ENCODE results near the gene GPR89B. TPM values are rescaled to one million over a fixed set of nuclear protein-coding genes. Genes with fewer than 3 reads are reported as not detected.
"Not testable (repeated sequence)": the region's sequence is repeated elsewhere in the genome, so short reads cannot be mapped to it uniquely, and the experiment has no call there.

GPR89B gene
- total RNA-seq, 4 donors from 2014 or later, result 6.2 to 15.6 (median 10.4) TPM

DNA sequence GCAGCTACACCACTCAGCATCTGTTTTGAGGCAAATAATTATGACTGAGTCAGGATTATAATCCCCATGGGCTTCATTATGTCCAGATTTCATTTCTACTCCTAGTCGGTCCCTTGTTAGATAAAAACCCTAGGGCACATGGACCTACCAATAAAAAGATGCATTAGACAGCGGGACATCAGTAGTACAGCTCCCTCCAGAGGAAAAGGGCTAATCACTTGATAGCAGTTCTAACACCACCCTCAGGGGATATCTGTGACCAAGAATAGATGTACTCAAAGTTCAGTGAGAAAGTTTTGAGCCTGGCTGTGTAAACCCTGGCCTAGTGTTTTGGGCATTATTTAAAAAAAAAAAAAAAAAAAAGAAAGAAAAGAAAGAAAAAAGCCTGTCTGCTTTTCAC, 15.7 kb upstream of the GPR89B start:
- in situ Hi-C loops (cut with MboI; ENCODE audit: low sequenced_read_pairs in 4 of 4) (no loop called here), intact Hi-C loops (cut with DNase I; ENCODE audit: low total_unique reads) (no loop called here)
- TF ChIP-seq, protein P1, sequence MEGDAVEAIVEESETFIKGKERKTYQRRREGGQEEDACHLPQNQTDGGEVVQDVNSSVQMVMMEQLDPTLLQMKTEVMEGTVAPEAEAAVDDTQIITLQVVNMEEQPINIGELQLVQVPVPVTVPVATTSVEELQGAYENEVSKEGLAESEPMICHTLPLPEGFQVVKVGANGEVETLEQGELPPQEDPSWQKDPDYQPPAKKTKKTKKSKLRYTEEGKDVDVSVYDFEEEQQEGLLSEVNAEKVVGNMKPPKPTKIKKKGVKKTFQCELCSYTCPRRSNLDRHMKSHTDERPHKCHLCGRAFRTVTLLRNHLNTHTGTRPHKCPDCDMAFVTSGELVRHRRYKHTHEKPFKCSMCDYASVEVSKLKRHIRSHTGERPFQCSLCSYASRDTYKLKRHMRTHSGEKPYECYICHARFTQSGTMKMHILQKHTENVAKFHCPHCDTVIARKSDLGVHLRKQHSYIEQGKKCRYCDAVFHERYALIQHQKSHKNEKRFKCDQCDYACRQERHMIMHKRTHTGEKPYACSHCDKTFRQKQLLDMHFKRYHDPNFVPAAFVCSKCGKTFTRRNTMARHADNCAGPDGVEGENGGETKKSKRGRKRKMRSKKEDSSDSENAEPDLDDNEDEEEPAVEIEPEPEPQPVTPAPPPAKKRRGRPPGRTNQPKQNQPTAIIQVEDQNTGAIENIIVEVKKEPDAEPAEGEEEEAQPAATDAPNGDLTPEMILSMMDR (IDR thresholded peaks at IDR 0.05 in 4 of 5, conservative IDR thresholded peaks at IDR 0.05 in 1 of 5), result no peak
- no peak for TF ChIP-seq POLR2A (IDR thresholded peaks at IDR 0.05)
- no peaks in the 10 kb centered on the region for H3K36me3 ChIP-seq
- no peaks in the 10 kb centered on the region for H3K9me3 ChIP-seq
- H3K4me1 ChIP-seq, result no peaks in the 10 kb centered on the region
- DNase-seq (no peak), ATAC-seq (no peak)
- H3K27ac ChIP-seq, result no peak overlapping the region
- H3K4me3 ChIP-seq, result no peak overlapping the region
- H3K27me3 ChIP-seq, result no peaks in the 10 kb centered on the region

DNA sequence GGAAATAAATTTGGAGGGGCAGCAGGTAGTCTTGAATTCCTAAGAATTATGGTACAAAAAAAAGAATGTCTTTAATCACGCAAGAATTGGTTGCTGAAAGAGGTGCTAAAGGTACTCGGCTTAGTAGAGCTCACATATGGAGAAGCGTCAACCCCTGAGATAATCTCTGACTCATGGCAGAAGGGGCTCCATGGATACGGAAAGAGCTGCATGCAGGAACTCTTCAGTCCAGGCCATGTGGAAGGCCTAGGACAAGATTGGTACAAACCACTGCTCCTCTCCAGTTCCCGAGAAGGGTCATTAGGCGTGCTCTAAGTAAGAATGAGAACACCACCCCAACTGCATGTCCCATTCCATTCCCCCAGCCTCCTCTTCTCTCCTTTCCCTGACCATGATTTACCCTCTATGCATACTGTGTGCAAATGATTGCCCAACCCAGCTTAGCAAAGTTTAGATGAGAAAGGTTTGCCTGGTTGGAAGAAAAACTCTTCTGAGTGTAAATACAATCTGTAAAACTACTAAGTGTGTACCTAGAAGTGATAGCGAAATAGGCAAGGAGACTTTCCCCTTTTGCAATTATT, 14.8 kb upstream of the GPR89B start:
- no peak for DNase-seq
- Histone ChIP-seq H3K36me3 (no peaks in the 10 kb centered on the region), H3K27ac (no peak overlapping the region), H3K9me3 (no peaks in the 10 kb centered on the region), H3K4me3 (no peak overlapping the region), H3K27me3 (no peaks in the 10 kb centered on the region), H3K4me1 (no peaks in the 10 kb centered on the region)
- TF ChIP-seq, protein P1 (IDR thresholded peaks at IDR 0.05 in 4 of 5, conservative IDR thresholded peaks at IDR 0.05 in 1 of 5), result no peak
- TF ChIP-seq POLR2A (IDR thresholded peaks at IDR 0.05), result no peak
- no peak for ATAC-seq
- in situ Hi-C loops (cut with MboI; ENCODE audit: low sequenced_read_pairs in 4 of 4), result no loop called here
- intact Hi-C loops (cut with DNase I; ENCODE audit: low total_unique reads), result no loop called here

DNA sequence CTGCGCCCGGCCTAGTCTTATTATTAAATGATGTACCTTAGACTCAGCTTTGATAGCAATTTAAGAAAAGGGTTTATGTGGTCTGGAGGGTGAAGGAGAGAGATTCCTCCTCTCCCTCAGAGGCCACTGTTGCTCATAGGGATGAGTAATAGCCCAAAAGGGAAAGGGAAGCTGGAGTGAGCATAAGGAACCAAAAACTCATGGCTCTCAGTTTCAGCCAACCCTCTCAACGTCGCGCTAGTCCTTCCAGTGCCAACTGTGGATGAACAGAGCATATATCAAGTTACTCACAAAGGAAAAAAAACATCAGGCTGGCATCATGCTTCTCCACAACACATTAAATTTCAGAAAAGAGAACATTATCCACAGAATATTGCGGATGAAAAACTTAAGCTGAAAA, 8.3 kb upstream of the GPR89B start:
- H3K27ac ChIP-seq, result no peak overlapping the region
- DNase-seq (no peak), ATAC-seq (no peak)
- no peaks in the 10 kb centered on the region for H3K9me3 ChIP-seq
- no peaks in the 10 kb centered on the region for H3K36me3 ChIP-seq
- in situ Hi-C loops (cut with MboI; ENCODE audit: low sequenced_read_pairs in 4 of 4), result no loop called here
- no peak overlapping the region for H3K4me3 ChIP-seq
- no peaks in the 10 kb centered on the region for H3K27me3 ChIP-seq
- no peaks in the 10 kb centered on the region for H3K4me1 ChIP-seq
- intact Hi-C loops (cut with DNase I; ENCODE audit: low total_unique reads), result no loop called here
- TF ChIP-seq, protein P1 (IDR thresholded peaks at IDR 0.05 in 4 of 5, conservative IDR thresholded peaks at IDR 0.05 in 1 of 5), result no peak
- TF ChIP-seq POLR2A (IDR thresholded peaks at IDR 0.05), result no peak

DNA sequence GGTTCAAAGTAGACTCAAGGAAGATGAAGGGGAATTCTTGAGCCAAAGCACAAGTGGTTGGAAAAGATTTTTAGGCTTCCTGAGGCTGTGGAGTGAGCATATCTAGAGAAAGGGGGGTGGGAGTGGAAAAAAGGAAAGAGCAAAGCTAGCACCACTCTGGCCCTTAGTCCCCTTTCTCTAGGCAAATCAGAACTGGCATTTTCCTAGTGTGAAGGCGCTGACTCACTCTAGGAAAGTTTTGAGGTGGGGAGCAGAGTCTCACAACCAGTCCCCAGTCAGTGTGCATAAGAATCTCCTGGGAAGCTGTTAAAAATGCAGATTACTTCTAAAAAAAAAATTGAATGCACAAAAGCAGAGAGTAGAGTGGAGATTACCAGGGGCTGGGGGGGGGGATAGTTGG, 3.4 kb upstream of the GPR89B start:
- no peak overlapping the region for H3K4me3 ChIP-seq
- in situ Hi-C loops (cut with MboI; ENCODE audit: low sequenced_read_pairs in 4 of 4) (no loop called here), intact Hi-C loops (cut with DNase I; ENCODE audit: low total_unique reads) (no loop called here)
- no peak for ATAC-seq
- peaks cover 6% of the 10 kb centered on the region in 2 donors for H3K4me1 ChIP-seq
- no peak for DNase-seq
- H3K27ac ChIP-seq, result no peak overlapping the region
- H3K36me3 ChIP-seq, result no peaks in the 10 kb centered on the region
- H3K9me3 ChIP-seq, result no peaks in the 10 kb centered on the region
- no peak for TF ChIP-seq POLR2A (IDR thresholded peaks at IDR 0.05)
- TF ChIP-seq, protein P1 (IDR thresholded peaks at IDR 0.05 in 4 of 5, conservative IDR thresholded peaks at IDR 0.05 in 1 of 5), result no peak
- no peaks in the 10 kb centered on the region for H3K27me3 ChIP-seq

DNA sequence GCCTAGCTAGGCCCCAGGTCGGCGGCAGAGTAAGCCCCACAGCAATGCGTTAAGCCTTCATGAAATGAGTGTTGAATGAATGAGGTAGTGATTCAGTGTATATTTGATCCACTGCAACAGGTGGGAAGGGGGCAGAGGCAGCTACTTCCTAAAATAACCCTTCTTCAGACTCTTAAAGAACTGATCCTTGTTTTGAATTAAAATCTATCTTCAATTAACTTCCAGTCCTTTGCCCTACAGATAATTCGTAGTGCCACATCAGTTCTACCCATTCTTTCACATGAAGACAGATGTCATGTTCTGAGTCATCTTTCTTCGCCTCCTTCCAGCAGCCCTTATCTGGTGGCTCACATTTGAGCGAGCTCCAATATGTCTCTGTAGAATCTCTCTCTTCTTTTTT, 1.0 kb upstream of the GPR89B start:
- intact Hi-C loops (cut with DNase I; ENCODE audit: low total_unique reads); H3K9me3 ChIP-seq; H3K27me3 ChIP-seq; H3K4me1 ChIP-seq; in situ Hi-C loops (cut with MboI; ENCODE audit: low sequenced_read_pairs in 4 of 4); H3K4me3 ChIP-seq; H3K36me3 ChIP-seq; ATAC-seq; H3K27ac ChIP-seq; DNase-seq: not testable (repeated sequence)

DNA sequence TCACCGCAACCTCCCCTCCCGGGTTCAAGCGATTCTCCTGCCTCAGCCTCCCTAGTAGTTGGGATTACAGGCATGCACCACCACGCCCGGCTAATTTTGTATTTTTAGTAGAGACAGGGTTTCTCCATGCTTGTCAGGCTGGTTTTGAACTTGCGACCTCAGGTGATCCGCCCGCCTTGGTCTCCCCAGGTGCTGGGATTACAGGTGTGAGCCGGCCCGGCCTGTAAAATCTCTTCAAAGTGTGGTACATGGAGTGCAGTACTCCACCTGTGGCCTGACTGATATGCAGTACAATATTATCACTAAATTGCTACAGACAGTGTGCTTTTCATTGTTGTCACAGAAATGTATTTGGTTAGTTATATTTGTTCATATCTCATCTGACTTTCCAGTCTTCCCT, 531 bp upstream of the GPR89B start:
- H3K9me3 ChIP-seq; H3K27ac ChIP-seq; H3K36me3 ChIP-seq; in situ Hi-C loops (cut with MboI; ENCODE audit: low sequenced_read_pairs in 4 of 4); DNase-seq; H3K27me3 ChIP-seq; H3K4me3 ChIP-seq; intact Hi-C loops (cut with DNase I; ENCODE audit: low total_unique reads); H3K4me1 ChIP-seq; ATAC-seq: not testable (repeated sequence)

DNA sequence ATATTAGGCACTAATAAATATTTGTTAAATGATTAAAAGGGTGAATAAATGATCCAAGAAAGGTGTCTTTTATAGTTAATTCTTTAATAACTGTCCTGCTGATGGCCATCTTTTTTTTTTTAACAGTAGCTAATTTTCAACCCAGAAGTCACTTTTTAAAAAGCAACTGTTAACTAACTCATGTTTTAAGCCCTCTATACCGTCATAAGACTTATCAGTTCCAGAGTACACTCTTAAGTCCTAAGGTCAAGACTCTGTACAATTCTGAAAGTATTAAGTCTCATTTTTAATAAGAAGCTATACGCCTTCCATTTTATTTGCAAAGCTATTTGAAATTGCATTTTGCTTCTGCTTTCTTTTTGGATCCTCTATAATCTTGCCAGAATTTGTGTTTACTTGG, 2.9 kb downstream of the GPR89B start:
- intact Hi-C loops (cut with DNase I; ENCODE audit: low total_unique reads); H3K27ac ChIP-seq; H3K9me3 ChIP-seq; in situ Hi-C loops (cut with MboI; ENCODE audit: low sequenced_read_pairs in 4 of 4); H3K36me3 ChIP-seq; ATAC-seq; H3K4me1 ChIP-seq; H3K4me3 ChIP-seq; H3K27me3 ChIP-seq; DNase-seq: not testable (repeated sequence)

DNA sequence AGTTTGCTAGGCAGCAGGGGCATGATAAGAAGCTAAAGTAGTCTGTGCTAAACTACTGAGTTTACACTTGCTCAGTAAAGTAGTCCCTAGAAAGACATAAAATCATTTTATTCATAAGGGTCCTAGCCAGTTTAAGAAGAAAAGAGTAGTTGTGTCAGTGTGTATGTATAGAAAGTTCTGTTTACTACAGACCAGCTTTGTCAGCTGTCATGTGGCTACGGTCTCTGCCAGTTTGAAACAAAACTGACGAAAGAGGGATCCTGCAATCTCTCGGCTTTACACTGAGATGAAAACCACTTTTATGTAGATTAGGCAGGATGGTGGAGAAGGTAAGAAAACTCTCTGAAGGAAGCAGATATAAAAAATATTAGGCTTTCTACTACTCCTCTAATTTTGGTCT, 7.1 kb downstream of the GPR89B start:
- intact Hi-C loops (cut with DNase I; ENCODE audit: low total_unique reads); ATAC-seq; H3K4me1 ChIP-seq: not testable (repeated sequence)

More for the DNA sequence above, 7.1 kb downstream of the GPR89B start:
- H3K9me3 ChIP-seq; H3K27ac ChIP-seq; in situ Hi-C loops (cut with MboI; ENCODE audit: low sequenced_read_pairs in 4 of 4); H3K27me3 ChIP-seq; H3K36me3 ChIP-seq; DNase-seq; H3K4me3 ChIP-seq: not testable (repeated sequence)

All from gastrocnemius medialis (tissue), 4 donors.